Osteoblast (primary cell): ENCODE measurements around the gene DLG2. TPM values are rescaled to one million over a fixed set of nuclear protein-coding genes. Genes with fewer than 3 reads are reported as not detected.

Source experiments
- DNase-seq: peaks from one replicate; pipeline ENCODE4 v3.0.0; 2011; ENCODE audit warnings: low spot score, mixed read lengths; ENCODE audit not compliant: insufficient read length; ENCODE audit errors: missing footprints
- H2AFZ ChIP-seq: 2 replicates; pipeline ENCODE4 v1.6.0; 2011; ENCODE audit warnings: mild to moderate bottlenecking, low read length
- H3K27ac ChIP-seq: 2 replicates; pipeline ENCODE4 v1.5.1; 2011; ENCODE audit warnings: mild to moderate bottlenecking, low read depth, low read length, moderate library complexity
- H3K27me3 ChIP-seq: 2 replicates; pipeline ENCODE4 v1.6.0; 2012; ENCODE audit warnings: mild to moderate bottlenecking, control low read depth, inconsistent platforms, low read length, moderate library complexity; ENCODE audit not compliant: insufficient read depth
- H3K36me3 ChIP-seq: 2 replicates; pipeline ENCODE4 v1.5.1; 2011; ENCODE audit warnings: mild to moderate bottlenecking, low read length, control low read depth, moderate library complexity; ENCODE audit not compliant: insufficient read depth
- H3K4me1 ChIP-seq: 2 replicates; pipeline ENCODE4 v1.5.1; 2011; ENCODE audit warnings: mild to moderate bottlenecking, low read length, control low read depth, moderate library complexity; ENCODE audit not compliant: insufficient read depth
- H3K4me2 ChIP-seq: 2 replicates; pipeline ENCODE4 v1.6.0; 2011; ENCODE audit warnings: mild to moderate bottlenecking, low read length; ENCODE audit not compliant: insufficient read depth
- H3K4me3 ChIP-seq: fragments of 200-600 bp; sonication (generic); 3 replicates; pipeline ENCODE4 v1.5.1; 2012; ENCODE audit warnings: mild to moderate bottlenecking, low read length, inconsistent platforms; ENCODE audit not compliant: insufficient read depth
- H3K79me2 ChIP-seq: 2 replicates; pipeline ENCODE4 v1.6.0; 2012; ENCODE audit warnings: mild to moderate bottlenecking, low read length, control low read depth, inconsistent platforms; ENCODE audit not compliant: insufficient read depth
- H3K9me3 ChIP-seq: 2 replicates; pipeline ENCODE4 v1.5.1; 2011; ENCODE audit warnings: low read depth, low read length, control low read depth
- H4K20me1 ChIP-seq: 2 replicates; pipeline ENCODE4 v1.6.0; 2012; ENCODE audit warnings: mild to moderate bottlenecking, low read length, control low read depth; ENCODE audit not compliant: insufficient read depth
- CTCF ChIP-seq: IDR thresholded peaks from 2 replicates; pipeline ENCODE4 v1.5.1; 2011; ENCODE audit warnings: mild to moderate bottlenecking, low read depth, low read length, moderate library complexity; ENCODE audit errors: extremely low read depth
- total RNA-seq: library from RNA; depleted of rRNA; stranded (reverse); fragments of >200 nt; gene quantifications from 2 replicates; pipeline ENCODE4 v1.2.3, GENCODE V29; 2012

DLG2 gene
- total RNA-seq, 1 donor, result 3.3 TPM

GRCh38 chr11:85086504-85087284 lies 540.5 kb downstream of the DLG2 start:
- no peaks in the 10 kb centered on the region for H3K36me3 ChIP-seq
- no peak overlapping the region for H3K4me2 ChIP-seq

GRCh38 chr11:85076535-85077330 lies 550.4 kb downstream of the DLG2 start:
- H3K4me2 ChIP-seq, result no peak overlapping the region
- no peaks in the 10 kb centered on the region for H3K9me3 ChIP-seq
- no peaks in the 10 kb centered on the region for H4K20me1 ChIP-seq
- no peak overlapping the region for H3K27ac ChIP-seq
- no peak overlapping the region for H3K4me3 ChIP-seq
- no peak overlapping the region for H2AFZ ChIP-seq
- H3K36me3 ChIP-seq, result no peaks in the 10 kb centered on the region
- no peaks in the 10 kb centered on the region for H3K79me2 ChIP-seq
- H3K27me3 ChIP-seq, result no peaks in the 10 kb centered on the region
- no peak for DNase-seq
- TF ChIP-seq CTCF, result no peak
- H3K4me1 ChIP-seq, result no peaks in the 10 kb centered on the region

More at GRCh38 chr11:85086504-85087284, 540.5 kb downstream of the DLG2 start:
- Histone ChIP-seq H4K20me1 (no peaks in the 10 kb centered on the region), H2AFZ (no peak overlapping the region), H3K4me3 (no peak overlapping the region), H3K27me3 (no peaks in the 10 kb centered on the region), H3K4me1 (peaks cover 5% of the 10 kb centered on the region), H3K79me2 (no peaks in the 10 kb centered on the region), H3K9me3 (no peaks in the 10 kb centered on the region), H3K27ac (no peak overlapping the region)
- DNase-seq, result peak; percentile 61
- no peak for TF ChIP-seq CTCF

- Histone ChIP-seq H2AFZ (no peak overlapping the region), H3K4me1 (no peaks in the 10 kb centered on the region), H3K4me3 (no peak overlapping the region), H3K9me3 (no peaks in the 10 kb centered on the region), H4K20me1 (no peaks in the 10 kb centered on the region), H3K36me3 (no peaks in the 10 kb centered on the region), H3K4me2 (no peak overlapping the region), H3K27ac (no peak overlapping the region), H3K27me3 (no peaks in the 10 kb centered on the region), H3K79me2 (no peaks in the 10 kb centered on the region)
- no peak for DNase-seq
- TF ChIP-seq CTCF, result no peak
These were observed 564.5 kb downstream of the DLG2 start for GRCh38 chr11:85062659-85063058.

GRCh38 chr11:85052636-85053035 lies 574.5 kb downstream of the DLG2 start:
- DNase-seq, result no peak
- H3K4me1 ChIP-seq, result no peaks in the 10 kb centered on the region

More at GRCh38 chr11:85052636-85053035, 574.5 kb downstream of the DLG2 start:
- no peaks in the 10 kb centered on the region for H3K36me3 ChIP-seq
- H3K79me2 ChIP-seq, result no peaks in the 10 kb centered on the region
- no peak overlapping the region for H3K4me2 ChIP-seq
- H3K27ac ChIP-seq, result no peak overlapping the region
- no peaks in the 10 kb centered on the region for H3K27me3 ChIP-seq
- H3K9me3 ChIP-seq, result no peaks in the 10 kb centered on the region
- H2AFZ ChIP-seq, result no peak overlapping the region
- no peak overlapping the region for H3K4me3 ChIP-seq
- TF ChIP-seq CTCF, result no peak
- H4K20me1 ChIP-seq, result no peaks in the 10 kb centered on the region
